Neural progenitor cell (in vitro differentiated cells): ENCODE measurements around the gene TRRAP.

Source experiments
- EZH2 ChIP-seq: fragments of 200-600 bp; sonication (generic); IDR thresholded peaks from 2 replicates; pipeline ENCODE4 v1.6.1; 2017; ENCODE audit warnings: antibody characterized with exemption, mild to moderate bottlenecking, moderate library complexity
- EZH2phosphoT487 ChIP-seq: fragments of 200-600 bp; sonication (generic); IDR thresholded peaks from 2 replicates; pipeline ENCODE4 v1.6.1; 2017; ENCODE audit warnings: antibody characterized with exemption
- TF ChIP-seq, protein P1 (sequence below): fragments of 200-600 bp; sonication (generic); IDR thresholded peaks from 2 replicates; pipeline ENCODE4 v1.5.1; 2017; ENCODE audit warnings: antibody characterized with exemption, mild to moderate bottlenecking

- TF ChIP-seq EZH2phosphoT487 (no peak), EZH2 (no peak)
- TF ChIP-seq, protein P1, sequence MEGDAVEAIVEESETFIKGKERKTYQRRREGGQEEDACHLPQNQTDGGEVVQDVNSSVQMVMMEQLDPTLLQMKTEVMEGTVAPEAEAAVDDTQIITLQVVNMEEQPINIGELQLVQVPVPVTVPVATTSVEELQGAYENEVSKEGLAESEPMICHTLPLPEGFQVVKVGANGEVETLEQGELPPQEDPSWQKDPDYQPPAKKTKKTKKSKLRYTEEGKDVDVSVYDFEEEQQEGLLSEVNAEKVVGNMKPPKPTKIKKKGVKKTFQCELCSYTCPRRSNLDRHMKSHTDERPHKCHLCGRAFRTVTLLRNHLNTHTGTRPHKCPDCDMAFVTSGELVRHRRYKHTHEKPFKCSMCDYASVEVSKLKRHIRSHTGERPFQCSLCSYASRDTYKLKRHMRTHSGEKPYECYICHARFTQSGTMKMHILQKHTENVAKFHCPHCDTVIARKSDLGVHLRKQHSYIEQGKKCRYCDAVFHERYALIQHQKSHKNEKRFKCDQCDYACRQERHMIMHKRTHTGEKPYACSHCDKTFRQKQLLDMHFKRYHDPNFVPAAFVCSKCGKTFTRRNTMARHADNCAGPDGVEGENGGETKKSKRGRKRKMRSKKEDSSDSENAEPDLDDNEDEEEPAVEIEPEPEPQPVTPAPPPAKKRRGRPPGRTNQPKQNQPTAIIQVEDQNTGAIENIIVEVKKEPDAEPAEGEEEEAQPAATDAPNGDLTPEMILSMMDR, result no peak
Observed at GRCh38 chr7:99042957-99043356, 164.6 kb downstream of the TRRAP start.
